T-helper 1 cell treated with Interleukin-12 subunit alpha and Interleukin-12 subunit beta and Interleukin-4 antibody, amounts not matched to agents 30 μg/mL and 1 μg/mL, for 36 hours (primary cell): ENCODE measurements around the gene NBEAL2.
A peak's percentile ranks its signal among the peaks of the same experiment; 100 is the strongest.
"Not testable (repeated sequence)": the region's sequence is repeated elsewhere in the genome, so short reads cannot be mapped to it uniquely, and the experiment has no call there.

Experiments
- H3K27ac Mint-ChIP-seq: one replicate; pipeline ENCODE4 v1.8.0; 2021; ENCODE audit warnings: mild to moderate bottlenecking, mixed read lengths
- H3K27me3 Mint-ChIP-seq: one replicate; pipeline ENCODE4 v1.8.0; 2021; ENCODE audit warnings: low read depth, mixed read lengths
- H3K36me3 Mint-ChIP-seq: one replicate; pipeline ENCODE4 v1.8.0; 2021; ENCODE audit warnings: low read depth, mixed read lengths
- H3K4me1 Mint-ChIP-seq: one replicate; pipeline ENCODE4 v1.8.0; 2021; ENCODE audit warnings: low read depth, mixed read lengths
- H3K4me3 Mint-ChIP-seq: one replicate; pipeline ENCODE4 v1.8.0; 2021; ENCODE audit warnings: mild to moderate bottlenecking, moderate library complexity, mixed read lengths
- H3K9me3 Mint-ChIP-seq: one replicate; pipeline ENCODE4 v1.8.0; 2021; ENCODE audit warnings: mixed read lengths

The NBEAL2 gene

GRCh38 chr3:46964038-46964590 lies 15.4 kb upstream of the NBEAL2 start:
- not testable (repeated sequence) for H3K9me3 Mint-ChIP-seq, H3K27ac Mint-ChIP-seq, H3K27me3 Mint-ChIP-seq, H3K4me3 Mint-ChIP-seq
- Mint-ChIP-seq H3K4me1 (peaks cover 59% of the 10 kb centered on the region), H3K36me3 (peaks cover 27% of the 10 kb centered on the region)

- Mint-ChIP-seq H3K27me3 (no peaks in the 10 kb centered on the region), H3K27ac (peak overlapping the region; percentile 50), H3K4me1 (peaks cover 56% of the 10 kb centered on the region), H3K4me3 (no peak overlapping the region), H3K36me3 (peaks cover 26% of the 10 kb centered on the region), H3K9me3 (peaks cover 4% of the 10 kb centered on the region)
These were observed 14.3 kb upstream of the NBEAL2 start for GRCh38 chr3:46965151-46965550.

GRCh38 chr3:46966811-46967210 lies 12.7 kb upstream of the NBEAL2 start:
- Mint-ChIP-seq H3K27me3 (no peaks in the 10 kb centered on the region), H3K4me1 (peaks cover 59% of the 10 kb centered on the region), H3K27ac (peak overlapping the region; percentile 60), H3K4me3 (no peak overlapping the region), H3K9me3 (peaks cover 4% of the 10 kb centered on the region), H3K36me3 (peaks cover 23% of the 10 kb centered on the region)

GRCh38 chr3:46968783-46969428 lies 10.6 kb upstream of the NBEAL2 start:
- Mint-ChIP-seq H3K4me1 (peaks cover 68% of the 10 kb centered on the region), H3K36me3 (peaks cover 24% of the 10 kb centered on the region), H3K4me3 (no peak overlapping the region), H3K27ac (peak overlapping the region; percentile 57), H3K9me3 (no peaks in the 10 kb centered on the region), H3K27me3 (no peaks in the 10 kb centered on the region)

- Mint-ChIP-seq H3K4me1 (peaks cover 77% of the 10 kb centered on the region), H3K36me3 (peaks cover 30% of the 10 kb centered on the region), H3K27me3 (no peaks in the 10 kb centered on the region), H3K9me3 (no peaks in the 10 kb centered on the region), H3K4me3 (no peak overlapping the region), H3K27ac (peak overlapping the region; percentile 15)
These were observed 8.9 kb upstream of the NBEAL2 start for GRCh38 chr3:46970391-46971091.

- no peaks in the 10 kb centered on the region for H3K27me3 Mint-ChIP-seq
- H3K9me3 Mint-ChIP-seq: no peaks in the 10 kb centered on the region
- peaks cover 25% of the 10 kb centered on the region for H3K36me3 Mint-ChIP-seq
- peak overlapping the region; percentile 85 for H3K27ac Mint-ChIP-seq
- H3K4me1 Mint-ChIP-seq: peaks cover 72% of the 10 kb centered on the region
- H3K4me3 Mint-ChIP-seq: peak overlapping the region; percentile 58
These were observed 8.3 kb upstream of the NBEAL2 start for GRCh38 chr3:46971151-46971550.

GRCh38 chr3:46971742-46972141 lies 7.7 kb upstream of the NBEAL2 start:
- peak overlapping the region; percentile 58 for H3K4me3 Mint-ChIP-seq
- H3K9me3 Mint-ChIP-seq: no peaks in the 10 kb centered on the region
- H3K27ac Mint-ChIP-seq: peak overlapping the region; percentile 85
- peaks cover 27% of the 10 kb centered on the region for H3K36me3 Mint-ChIP-seq
- H3K4me1 Mint-ChIP-seq: peaks cover 72% of the 10 kb centered on the region
- H3K27me3 Mint-ChIP-seq: no peaks in the 10 kb centered on the region

GRCh38 chr3:46972396-46972795 lies 7.1 kb upstream of the NBEAL2 start:
- peak overlapping the region; percentile 33 for H3K4me3 Mint-ChIP-seq
- H3K36me3 Mint-ChIP-seq: peaks cover 27% of the 10 kb centered on the region
- H3K4me1 Mint-ChIP-seq: peaks cover 67% of the 10 kb centered on the region
- no peaks in the 10 kb centered on the region for H3K27me3 Mint-ChIP-seq
- no peaks in the 10 kb centered on the region for H3K9me3 Mint-ChIP-seq
- peak overlapping the region; percentile 85 for H3K27ac Mint-ChIP-seq

GRCh38 chr3:46974421-46975171 lies 4.9 kb upstream of the NBEAL2 start:
- Mint-ChIP-seq H3K4me3 (peak overlapping the region; percentile 64), H3K27ac (peak overlapping the region; percentile 49), H3K36me3 (peaks cover 27% of the 10 kb centered on the region), H3K4me1 (peaks cover 64% of the 10 kb centered on the region), H3K9me3 (no peaks in the 10 kb centered on the region), H3K27me3 (no peaks in the 10 kb centered on the region)

GRCh38 chr3:46976326-46977190 lies 2.9 kb upstream of the NBEAL2 start, which contains the start of gene CCDC12:
TSS of gene CCDC12 (minus strand) at chr3:46976745. CDS start at chr3:46976732, 13 bp downstream.
- Mint-ChIP-seq H3K27ac (peak within 1 kb of the TSS; percentile 97), H3K4me1 (peaks cover 55% of the 10 kb centered on the region), H3K9me3 (no peaks in the 10 kb centered on the region)

GRCh38 chr3:46977811-46978195 lies 1.7 kb upstream of the NBEAL2 start:
- H3K36me3 Mint-ChIP-seq: peaks cover 18% of the 10 kb centered on the region

More at GRCh38 chr3:46976326-46977190, 2.9 kb upstream of the NBEAL2 start, which contains the start of gene CCDC12:
- H3K27me3 Mint-ChIP-seq: no peaks in the 10 kb centered on the region
- H3K4me3 Mint-ChIP-seq: peak within 1 kb of the TSS; percentile 98
- peaks cover 22% of the 10 kb centered on the region for H3K36me3 Mint-ChIP-seq

GRCh38 chr3:46978381-46978780 lies 1.1 kb upstream of the NBEAL2 start:
- peaks cover 51% of the 10 kb centered on the region for H3K4me1 Mint-ChIP-seq
- no peaks in the 10 kb centered on the region for H3K27me3 Mint-ChIP-seq
- peak overlapping the region; percentile 85 for H3K4me3 Mint-ChIP-seq
- H3K36me3 Mint-ChIP-seq: peaks cover 18% of the 10 kb centered on the region
- peak overlapping the region; percentile 84 for H3K27ac Mint-ChIP-seq
- no peaks in the 10 kb centered on the region for H3K9me3 Mint-ChIP-seq

More at GRCh38 chr3:46977811-46978195, 1.7 kb upstream of the NBEAL2 start:
- Mint-ChIP-seq H3K9me3 (no peaks in the 10 kb centered on the region), H3K27me3 (no peaks in the 10 kb centered on the region), H3K4me3 (peak overlapping the region; percentile 98), H3K4me1 (peaks cover 52% of the 10 kb centered on the region), H3K27ac (peak overlapping the region; percentile 75)

GRCh38 chr3:46979958-46980497 lies 562 bp downstream of the NBEAL2 start:
- peak overlapping the region; percentile 88 for H3K4me3 Mint-ChIP-seq
- H3K27me3 Mint-ChIP-seq: no peaks in the 10 kb centered on the region
- H3K36me3 Mint-ChIP-seq: peaks cover 14% of the 10 kb centered on the region
- no peaks in the 10 kb centered on the region for H3K9me3 Mint-ChIP-seq
- peak overlapping the region; percentile 79 for H3K27ac Mint-ChIP-seq
- H3K4me1 Mint-ChIP-seq: peaks cover 52% of the 10 kb centered on the region
